HepG2 (cell line): Measurements from ENCODE around the gene FAM83G. TPM values are rescaled to one million over a fixed set of nuclear protein-coding genes. Genes with fewer than 3 reads are reported as not detected.

ENCODE experiments used
- ATAC-seq: fragments of 200-7000 bp; cut with Tn5 transposase; 3 replicates; pipeline ENCODE4 v1.9.1; 2020; ENCODE audit warnings: mild to moderate bottlenecking, moderate library complexity
- BruUV-seq: library from RNA; stranded (reverse); fragments of 400-500 nt; replicated peaks from 2 replicates; lab custom pipeline; 2021; lab: Mats Ljungman, UMichigan
- CTCF ChIA-PET: fragments of 300-600 bp; formaldehyde crosslinking; extraction: SDS; loops from one replicate; lab custom pipeline; 2021; ENCODE audit warnings: low total read pairs, inconsistent platforms, low intra/inter-chr PET ratio; lab: Yijun Ruan, JAX
- POLR2A ChIA-PET: fragments of 350-600 bp; sonication (Branson Sonifier 250); formaldehyde crosslinking; loops from one replicate; lab custom pipeline; 2020; ENCODE audit warnings: antibody characterized with exemption, inconsistent platforms; lab: Yijun Ruan, JAX
- DNase-seq: peaks from one replicate; pipeline ENCODE4 v3.0.0-alpha.2; 2015; ENCODE audit warnings: low spot score
- FAIRE-seq: peaks from 3 replicates; lab custom pipeline; 2011; peaks lifted over from hg19 to GRCh38; lab: Jason Lieb, UNC
- H2AFZ ChIP-seq: one replicate; pipeline ENCODE4 v1.6.1; 2011; ENCODE audit warnings: low read length, inconsistent platforms
- H3K27ac ChIP-seq: fragments of 300-600 bp; 3 replicates; pipeline ENCODE4 v1.8.0; 2011; ENCODE audit warnings: mixed run types, mild to moderate bottlenecking, mixed read lengths, low read length, inconsistent platforms; ENCODE audit not compliant: insufficient read depth; ENCODE audit errors: extremely low read length
- H3K27me3 ChIP-seq, 2 experiments: fragments of 200-600 bp in 1 of 2; 2 replicates in 1 of 2; 3 replicates in 1 of 2; pipeline versions ENCODE4 v1.6.0 to v1.8.0; 2011; ENCODE audit warnings: low read length in 2 of 2, mild to moderate bottlenecking in 2 of 2, moderate library complexity in 2 of 2, inconsistent platforms in 1 of 2; ENCODE audit not compliant: insufficient read depth in 2 of 2, control insufficient read depth in 1 of 2
- H3K36me3 ChIP-seq, 2 experiments: fragments of 200-600 bp in 1 of 2; replicated peaks in 1 of 2; 2 replicates in 1 of 2; 3 replicates in 1 of 2; pipeline versions ENCODE4 v1.5.1 to v1.8.0; 2011; ENCODE audit warnings: low read length in 2 of 2, inconsistent platforms in 1 of 2; ENCODE audit not compliant: insufficient read depth in 2 of 2, control insufficient read depth in 1 of 2
- H3K4me1 ChIP-seq: 2 replicates; pipeline ENCODE4 v1.5.1; 2012; ENCODE audit warnings: low read length, inconsistent platforms; ENCODE audit not compliant: insufficient read depth
- H3K4me2 ChIP-seq: 2 replicates; pipeline ENCODE4 v1.6.0; 2011; ENCODE audit warnings: low read depth, low read length, inconsistent platforms
- H3K4me3 ChIP-seq, 3 experiments: fragments of 200-600 bp in 1 of 3; sonication (generic), shearing (Covaris generic) in 1 of 3; replicated peaks in 1 of 3; 2 replicates each; pipeline ENCODE4 v1.5.1; 2011 to 2016; ENCODE audit warnings: low read length in 3 of 3, inconsistent platforms in 2 of 3, low read depth in 2 of 3, mild to moderate bottlenecking in 2 of 3, control low read depth in 1 of 3, mixed read lengths in 1 of 3; ENCODE audit not compliant: insufficient read depth in 1 of 3
- H3K79me2 ChIP-seq: one replicate; pipeline ENCODE4 v1.6.1; 2011; ENCODE audit warnings: low read length, inconsistent platforms; ENCODE audit not compliant: insufficient read depth
- H3K9ac ChIP-seq: 2 replicates; pipeline ENCODE4 v1.6.0; 2011; ENCODE audit warnings: mild to moderate bottlenecking, low read depth, low read length, inconsistent platforms; ENCODE audit not compliant: insufficient read depth
- H3K9me3 ChIP-seq: 2 replicates; pipeline ENCODE4 v1.5.1; 2012; ENCODE audit warnings: mild to moderate bottlenecking, low read length
- H4K20me1 ChIP-seq: 2 replicates; pipeline ENCODE4 v1.6.0; 2011; ENCODE audit warnings: inconsistent platforms, mild to moderate bottlenecking, low read length, moderate library complexity; ENCODE audit not compliant: insufficient read depth
- BCL6 ChIP-seq: IDR thresholded peaks from 2 replicates; pipeline ENCODE4 v1.6.1; 2016; ENCODE audit warnings: missing genetic modification reagents, missing compliant biosample characterization
- DR1 ChIP-seq: sonication (generic); formaldehyde crosslinking; IDR thresholded peaks from 2 replicates; pipeline ENCODE4 v1.8.0; 2021; ENCODE audit warnings: mild to moderate bottlenecking, missing genetic modification reagents, inconsistent platforms
- NFIC ChIP-seq: IDR thresholded peaks from 2 replicates; pipeline ENCODE4 v1.6.1; 2012; ENCODE audit warnings: mild to moderate bottlenecking, low read length, inconsistent platforms
- POLR2G ChIP-seq: fragments of 200-400 bp; formaldehyde crosslinking; IDR thresholded peaks from 2 replicates; pipeline ENCODE4 v1.6.1; 2018; ENCODE audit warnings: mild to moderate bottlenecking, low read depth, low read length, moderate library complexity
- RARA ChIP-seq: IDR thresholded peaks from 2 replicates; pipeline ENCODE4 v1.6.1; 2016; ENCODE audit warnings: missing genetic modification reagents, missing compliant biosample characterization
- RELA ChIP-seq: sonication (generic); formaldehyde crosslinking; IDR thresholded peaks from 2 replicates; pipeline ENCODE4 v1.4.0; 2020; ENCODE audit warnings: missing genetic modification reagents
- SIX1 ChIP-seq: sonication (generic); formaldehyde crosslinking; IDR thresholded peaks from 2 replicates; pipeline ENCODE4 v1.4.0; 2020; ENCODE audit warnings: missing genetic modification reagents, borderline replicate concordance
- SMARCE1 ChIP-seq: fragments of 450-650 bp; IDR thresholded peaks from 2 replicates; pipeline ENCODE4 v1.6.1; 2017; ENCODE audit warnings: borderline replicate concordance
- TEAD2 ChIP-seq: sonication (generic); formaldehyde crosslinking; IDR thresholded peaks from 2 replicates; pipeline ENCODE4 v1.9.0; 2021; ENCODE audit warnings: missing genetic modification reagents
- ZIK1 ChIP-seq: sonication (generic); formaldehyde crosslinking; IDR thresholded peaks from 2 replicates; pipeline ENCODE4 v1.5.0; 2020; ENCODE audit warnings: mild to moderate bottlenecking, low read depth, missing genetic modification reagents, borderline replicate concordance
- ZNF101 ChIP-seq: sonication (generic); formaldehyde crosslinking; IDR thresholded peaks from 2 replicates; pipeline ENCODE4 v1.4.0; 2020; ENCODE audit warnings: mild to moderate bottlenecking, low read depth, missing genetic modification reagents, borderline replicate concordance
- ZNF354B ChIP-seq: sonication (generic); formaldehyde crosslinking; IDR thresholded peaks from 2 replicates; pipeline ENCODE4 v1.8.0; 2022; ENCODE audit warnings: mild to moderate bottlenecking, missing genetic modification reagents
- ZNF546 ChIP-seq: sonication (generic); formaldehyde crosslinking; conservative IDR thresholded peaks from 2 replicates; pipeline ENCODE4 v1.8.1; 2023; ENCODE audit warnings: mild to moderate bottlenecking, missing genetic modification reagents
- WGBS: methylation state at CpG from one replicate; pipeline ENCODE4 v1.1.6; 2017; ENCODE audit warnings: low lambda C conversion rate; 5-methylcytosine and 5-hydroxymethylcytosine counted together
- in situ Hi-C: cut with HindIII; loops from 2 replicates; pipeline ENCODE4 v1.10.0; 2017; ENCODE audit warnings: low pct_unique_long_range_greater_than_20kb; ENCODE audit not compliant: extremely low pct_ligation_motif_present
- intact Hi-C: fragments of 100-400 bp; cut with micrococcal nuclease; formaldehyde crosslinking; loops from one replicate; pipeline ENCODE4 v1.10.0; 2022; ENCODE audit not compliant: unreplicated experiment
- polyA plus RNA-seq, 8 experiments: library from polyadenylated mRNA; depleted of rRNA in 3 of 8; stranded (reverse) in 7 of 8; unstranded in 1 of 8; fragments of >200 nt; fragmentation: Illumina TruSeq in 4 of 8; extraction: Trizol in 4 of 8; gene quantifications; 2 replicates each; pipeline versions ENCODE4 v1.2.1 to v1.2.3, GENCODE V29; 2011 to 2016; ENCODE audit warnings: low read depth in 4 of 8, missing spikeins in 1 of 8, mixed read lengths in 1 of 8; ENCODE audit not compliant: insufficient read depth in 1 of 8
- total RNA-seq, 5 experiments: library from RNA; depleted of rRNA; stranded (reverse); fragments of >200 nt; fragmentation: Illumina TruSeq; extraction: Trizol; gene quantifications; 2 replicates each; pipeline ENCODE4 v1.2.3, GENCODE V29; 2016; ENCODE audit warnings: low read depth in 1 of 5
- TF ChIP-seq, protein P1 (sequence below): sonication (generic); formaldehyde crosslinking; IDR thresholded peaks from 2 replicates; pipeline ENCODE4 v1.8.0; 2022; ENCODE audit warnings: low read depth, missing genetic modification reagents
- TF ChIP-seq, protein P2 (sequence below): sonication (generic); formaldehyde crosslinking; IDR thresholded peaks from 2 replicates; pipeline ENCODE4 v1.4.0; 2020; ENCODE audit warnings: low read depth, missing genetic modification reagents
- TF ChIP-seq, protein P3 (sequence below): sonication (generic); formaldehyde crosslinking; IDR thresholded peaks from 2 replicates; pipeline ENCODE4 v1.8.0; 2022; ENCODE audit warnings: missing genetic modification reagents, mild to moderate bottlenecking, borderline replicate concordance
- TF ChIP-seq, protein P4 (sequence below): sonication (generic); formaldehyde crosslinking; conservative IDR thresholded peaks from 2 replicates; pipeline ENCODE4 v1.4.0; 2020; ENCODE audit warnings: missing genetic modification reagents

The FAM83G gene
- total and polyA plus RNA-seq, 2 of the 13 experiments (the other 11 are each of a cell fraction or from before 2014, with no cell fraction given), result 13.7 to 18.6 TPM

DNA sequence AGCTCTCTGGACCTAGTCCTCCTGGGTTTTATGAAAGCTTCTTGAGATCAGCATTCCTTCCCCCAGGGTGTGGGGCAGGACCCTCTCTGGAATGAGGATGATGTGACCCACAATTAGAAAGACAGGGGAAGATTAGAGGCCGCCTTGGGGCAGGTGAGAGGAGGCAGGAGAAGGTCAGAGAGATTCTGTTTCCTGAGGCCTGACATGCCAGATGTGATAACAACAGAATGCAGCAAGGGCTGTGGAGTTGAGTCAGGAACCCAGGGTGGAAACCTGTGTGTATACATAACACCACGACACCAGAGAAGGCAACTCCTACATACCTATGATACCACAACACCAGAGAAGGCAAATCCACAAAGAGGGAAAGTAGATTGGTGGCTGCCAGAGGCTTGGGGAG lies 58.0 kb downstream of the FAM83G start (continued):
- no peak for TF ChIP-seq ZNF101 (CRISPR knock-in tag)
- no peak for TF ChIP-seq POLR2G

DNA sequence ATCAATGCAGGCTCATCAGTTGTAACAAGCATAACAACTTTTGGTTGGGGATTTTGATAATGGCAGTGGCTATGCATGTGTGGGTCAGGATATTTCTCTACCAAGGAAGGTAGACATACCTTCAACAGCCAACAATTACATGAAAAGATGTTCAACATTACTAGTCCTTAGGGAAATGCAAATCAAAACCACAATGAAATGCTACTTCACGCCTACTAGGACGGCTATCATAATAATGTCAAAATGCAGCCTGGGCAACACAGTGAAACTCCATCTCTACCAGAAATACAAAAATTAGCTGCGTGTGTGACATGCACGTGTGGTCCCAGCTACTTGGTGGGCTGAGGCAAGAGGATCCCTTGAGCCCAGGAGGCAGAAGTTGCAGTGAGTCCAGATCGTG lies 59.9 kb downstream of the FAM83G start:
- ChIA-PET CTCF (no interaction called here), POLR2A (no interaction called here)
- no peaks in the 10 kb centered on the region for H3K79me2 ChIP-seq
- H3K36me3 ChIP-seq, result no peaks in the 10 kb centered on the region
- no peak overlapping the region for H3K4me2 ChIP-seq
- H4K20me1 ChIP-seq, result no peaks in the 10 kb centered on the region
- intact Hi-C loops, result no loop called here
- no peak for DNase-seq
- BruUV-seq, result no TSS peak
- no peaks in the 10 kb centered on the region for H3K4me1 ChIP-seq
- in situ Hi-C loops, result no loop called here
- H3K9me3 ChIP-seq, result no peaks in the 10 kb centered on the region
- no peak overlapping the region for H2AFZ ChIP-seq
- no peak overlapping the region for H3K27ac ChIP-seq
- no peak overlapping the region for H3K9ac ChIP-seq
- H3K4me3 ChIP-seq, result no peak overlapping the region
- peaks cover 0 to 48% of the 10 kb centered on the region in 2 experiments; a peak in 3 of 5 replicates for H3K27me3 ChIP-seq
- ATAC-seq, result no peak
- WGBS, result 39% methylated on average over 5 of the region's 5 CpGs
- no peak for FAIRE-seq
- TF ChIP-seq SMARCE1, result no peak
- no peak for TF ChIP-seq TEAD2
- no peak for TF ChIP-seq RELA (CRISPR knock-in tag)
- TF ChIP-seq DR1 (CRISPR knock-in tag), result no peak
- TF ChIP-seq, protein P1, sequence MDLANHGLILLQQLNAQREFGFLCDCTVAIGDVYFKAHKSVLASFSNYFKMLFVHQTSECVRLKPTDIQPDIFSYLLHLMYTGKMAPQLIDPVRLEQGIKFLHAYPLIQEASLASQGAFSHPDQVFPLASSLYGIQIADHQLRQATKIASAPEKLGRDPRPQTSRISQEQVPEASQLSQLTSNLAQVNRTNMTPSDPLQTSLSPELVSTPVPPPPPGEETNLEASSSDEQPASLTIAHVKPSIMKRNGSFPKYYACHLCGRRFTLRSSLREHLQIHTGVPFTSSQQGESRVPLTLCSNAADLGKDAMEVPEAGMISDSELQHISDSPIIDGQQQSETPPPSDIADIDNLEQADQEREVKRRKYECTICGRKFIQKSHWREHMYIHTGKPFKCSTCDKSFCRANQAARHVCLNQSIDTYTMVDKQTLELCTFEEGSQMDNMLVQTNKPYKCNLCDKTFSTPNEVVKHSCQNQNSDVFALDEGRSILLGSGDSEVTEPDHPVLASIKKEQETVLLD (CRISPR knock-in tag), result no peak
- TF ChIP-seq, protein P2, sequence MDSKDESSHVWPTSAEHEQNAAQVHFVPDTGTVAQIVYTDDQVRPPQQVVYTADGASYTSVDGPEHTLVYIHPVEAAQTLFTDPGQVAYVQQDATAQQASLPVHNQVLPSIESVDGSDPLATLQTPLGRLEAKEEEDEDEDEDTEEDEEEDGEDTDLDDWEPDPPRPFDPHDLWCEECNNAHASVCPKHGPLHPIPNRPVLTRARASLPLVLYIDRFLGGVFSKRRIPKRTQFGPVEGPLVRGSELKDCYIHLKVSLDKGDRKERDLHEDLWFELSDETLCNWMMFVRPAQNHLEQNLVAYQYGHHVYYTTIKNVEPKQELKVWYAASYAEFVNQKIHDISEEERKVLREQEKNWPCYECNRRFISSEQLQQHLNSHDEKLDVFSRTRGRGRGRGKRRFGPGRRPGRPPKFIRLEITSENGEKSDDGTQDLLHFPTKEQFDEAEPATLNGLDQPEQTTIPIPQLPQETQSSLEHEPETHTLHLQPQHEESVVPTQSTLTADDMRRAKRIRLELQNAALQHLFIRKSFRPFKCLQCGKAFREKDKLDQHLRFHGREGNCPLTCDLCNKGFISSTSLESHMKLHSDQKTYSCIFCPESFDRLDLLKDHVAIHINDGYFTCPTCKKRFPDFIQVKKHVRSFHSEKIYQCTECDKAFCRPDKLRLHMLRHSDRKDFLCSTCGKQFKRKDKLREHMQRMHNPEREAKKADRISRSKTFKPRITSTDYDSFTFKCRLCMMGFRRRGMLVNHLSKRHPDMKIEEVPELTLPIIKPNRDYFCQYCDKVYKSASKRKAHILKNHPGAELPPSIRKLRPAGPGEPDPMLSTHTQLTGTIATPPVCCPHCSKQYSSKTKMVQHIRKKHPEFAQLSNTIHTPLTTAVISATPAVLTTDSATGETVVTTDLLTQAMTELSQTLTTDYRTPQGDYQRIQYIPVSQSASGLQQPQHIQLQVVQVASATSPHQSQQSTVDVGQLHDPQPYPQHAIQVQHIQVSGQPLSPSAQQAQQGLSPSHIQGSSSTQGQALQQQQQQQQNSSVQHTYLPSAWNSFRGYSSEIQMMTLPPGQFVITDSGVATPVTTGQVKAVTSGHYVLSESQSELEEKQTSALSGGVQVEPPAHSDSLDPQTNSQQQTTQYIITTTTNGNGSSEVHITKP (CRISPR knock-in tag), result no peak
- TF ChIP-seq, protein P3, sequence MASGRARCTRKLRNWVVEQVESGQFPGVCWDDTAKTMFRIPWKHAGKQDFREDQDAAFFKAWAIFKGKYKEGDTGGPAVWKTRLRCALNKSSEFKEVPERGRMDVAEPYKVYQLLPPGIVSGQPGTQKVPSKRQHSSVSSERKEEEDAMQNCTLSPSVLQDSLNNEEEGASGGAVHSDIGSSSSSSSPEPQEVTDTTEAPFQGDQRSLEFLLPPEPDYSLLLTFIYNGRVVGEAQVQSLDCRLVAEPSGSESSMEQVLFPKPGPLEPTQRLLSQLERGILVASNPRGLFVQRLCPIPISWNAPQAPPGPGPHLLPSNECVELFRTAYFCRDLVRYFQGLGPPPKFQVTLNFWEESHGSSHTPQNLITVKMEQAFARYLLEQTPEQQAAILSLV (CRISPR knock-in tag), result no peak
- no peak for TF ChIP-seq BCL6 (CRISPR knock-in tag)
- no peak for TF ChIP-seq ZNF546
- TF ChIP-seq SIX1, result no peak
- no peak for TF ChIP-seq ZIK1
- TF ChIP-seq ZNF354B (CRISPR knock-in tag), result no peak
- TF ChIP-seq RARA (CRISPR knock-in tag), result no peak
- TF ChIP-seq, protein P4, sequence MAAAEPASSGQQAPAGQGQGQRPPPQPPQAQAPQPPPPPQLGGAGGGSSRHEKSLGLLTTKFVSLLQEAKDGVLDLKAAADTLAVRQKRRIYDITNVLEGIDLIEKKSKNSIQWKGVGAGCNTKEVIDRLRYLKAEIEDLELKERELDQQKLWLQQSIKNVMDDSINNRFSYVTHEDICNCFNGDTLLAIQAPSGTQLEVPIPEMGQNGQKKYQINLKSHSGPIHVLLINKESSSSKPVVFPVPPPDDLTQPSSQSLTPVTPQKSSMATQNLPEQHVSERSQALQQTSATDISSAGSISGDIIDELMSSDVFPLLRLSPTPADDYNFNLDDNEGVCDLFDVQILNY (CRISPR knock-in tag), result no peak
- no peak for TF ChIP-seq NFIC
